ENCODE data around the gene ADGRB3. TPM values are rescaled to one million over a fixed set of nuclear protein-coding genes. Genes with fewer than 3 reads are reported as not detected.

The ADGRB3 gene
- total RNA-seq, 4 donors from 2014 or later = 0.30 to 0.94 (median 0.35) TPM

DNA sequence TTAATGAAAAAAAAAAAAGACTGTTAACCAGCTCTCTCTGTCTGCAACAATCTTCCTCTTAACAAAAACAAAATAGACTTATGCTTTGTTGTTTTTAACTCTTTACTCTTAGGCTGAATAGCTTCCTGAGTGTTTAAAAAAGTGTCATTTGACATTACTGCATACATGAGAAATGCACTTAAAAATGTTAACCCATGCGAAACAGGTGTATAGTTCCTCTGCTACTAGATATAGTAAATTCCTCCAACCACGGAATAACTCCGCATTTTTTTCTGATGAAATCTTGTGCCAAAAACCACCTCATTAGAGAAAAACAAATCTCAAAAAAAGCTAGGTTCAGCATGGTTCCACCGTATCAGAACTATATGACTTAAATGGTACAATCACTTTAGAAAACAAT lies 426.0 kb downstream of the ADGRB3 start:
- 87 to 88% methylated on average over 4 of the region's 4 CpGs for WGBS, 2 donors
- intact Hi-C loops (cut with DNase I; ENCODE audit: low total_unique reads) = no loop called here
- no peak for TF ChIP-seq POLR2A (IDR thresholded peaks at IDR 0.05)
- TF ChIP-seq, protein P1, sequence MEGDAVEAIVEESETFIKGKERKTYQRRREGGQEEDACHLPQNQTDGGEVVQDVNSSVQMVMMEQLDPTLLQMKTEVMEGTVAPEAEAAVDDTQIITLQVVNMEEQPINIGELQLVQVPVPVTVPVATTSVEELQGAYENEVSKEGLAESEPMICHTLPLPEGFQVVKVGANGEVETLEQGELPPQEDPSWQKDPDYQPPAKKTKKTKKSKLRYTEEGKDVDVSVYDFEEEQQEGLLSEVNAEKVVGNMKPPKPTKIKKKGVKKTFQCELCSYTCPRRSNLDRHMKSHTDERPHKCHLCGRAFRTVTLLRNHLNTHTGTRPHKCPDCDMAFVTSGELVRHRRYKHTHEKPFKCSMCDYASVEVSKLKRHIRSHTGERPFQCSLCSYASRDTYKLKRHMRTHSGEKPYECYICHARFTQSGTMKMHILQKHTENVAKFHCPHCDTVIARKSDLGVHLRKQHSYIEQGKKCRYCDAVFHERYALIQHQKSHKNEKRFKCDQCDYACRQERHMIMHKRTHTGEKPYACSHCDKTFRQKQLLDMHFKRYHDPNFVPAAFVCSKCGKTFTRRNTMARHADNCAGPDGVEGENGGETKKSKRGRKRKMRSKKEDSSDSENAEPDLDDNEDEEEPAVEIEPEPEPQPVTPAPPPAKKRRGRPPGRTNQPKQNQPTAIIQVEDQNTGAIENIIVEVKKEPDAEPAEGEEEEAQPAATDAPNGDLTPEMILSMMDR (IDR thresholded peaks at IDR 0.05) = no peak
- no peak for DNase-seq (ENCODE audit: low spot score in 2 of 2)
- H3K4me3 ChIP-seq (ENCODE audit: low read depth, poor library complexity, severe bottlenecking) = no peak overlapping the region

- no peak overlapping the region for H3K4me3 ChIP-seq (ENCODE audit: low read depth, poor library complexity, severe bottlenecking)
- WGBS, 2 donors = 94% methylated on average over 2 of the region's 2 CpGs
- DNase-seq (ENCODE audit: low spot score in 2 of 2) = no peak
- TF ChIP-seq, protein P1 (IDR thresholded peaks at IDR 0.05) = no peak
- TF ChIP-seq POLR2A (IDR thresholded peaks at IDR 0.05) = no peak
- intact Hi-C loops (cut with DNase I; ENCODE audit: low total_unique reads) = no loop called here
Observed at GRCh38 chr6:69063401-69063800, 428.3 kb downstream of the ADGRB3 start.

DNA sequence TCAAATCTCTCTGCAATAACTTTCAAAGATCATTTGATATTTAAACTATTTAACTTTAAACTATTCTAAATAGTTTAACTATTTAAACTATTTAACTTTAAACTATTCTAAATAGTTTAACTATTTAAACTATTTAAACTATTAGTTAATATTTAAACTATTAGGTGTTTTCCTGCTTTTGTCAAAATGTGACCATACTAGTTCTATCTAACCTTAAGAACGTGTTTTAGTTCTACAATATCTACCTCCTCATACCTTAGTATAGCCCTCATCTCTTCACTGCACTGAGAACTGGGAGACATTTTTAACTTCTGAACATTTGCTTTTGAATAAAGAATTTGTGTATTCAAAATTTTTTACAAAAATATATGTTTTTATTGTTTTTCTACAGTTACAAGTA lies 429.1 kb downstream of the ADGRB3 start:
- intact Hi-C loops (cut with DNase I; ENCODE audit: low total_unique reads) = no loop called here
- no peak for TF ChIP-seq POLR2A (IDR thresholded peaks at IDR 0.05)
- TF ChIP-seq, protein P1 (IDR thresholded peaks at IDR 0.05) = no peak
- DNase-seq (ENCODE audit: low spot score in 2 of 2) = no peak
- no peak overlapping the region for H3K4me3 ChIP-seq (ENCODE audit: low read depth, poor library complexity, severe bottlenecking)
- 74 to 86% methylated on average over 1 of the region's 1 CpG for WGBS, 2 donors

DNA sequence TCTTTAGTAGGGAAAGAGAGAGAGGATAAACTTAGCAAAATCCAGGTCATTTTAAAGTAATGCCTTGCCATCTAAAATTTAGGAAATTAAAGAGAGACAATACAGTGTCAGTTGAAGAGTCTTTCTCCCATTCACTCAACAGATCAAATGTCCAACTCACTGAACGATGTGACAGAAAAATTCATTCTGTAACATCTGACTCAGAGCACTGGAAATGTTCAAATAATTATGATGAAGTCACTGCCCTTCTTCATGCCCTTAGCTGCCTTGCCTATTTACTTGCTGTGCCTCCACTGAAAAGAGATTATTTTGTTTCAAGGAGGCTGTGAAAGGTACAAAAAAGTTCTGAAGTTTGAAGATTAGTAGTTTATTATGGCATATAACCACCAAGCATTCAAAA lies 434.8 kb downstream of the ADGRB3 start:
- no peak for TF ChIP-seq POLR2A (IDR thresholded peaks at IDR 0.05)
- TF ChIP-seq, protein P1 (IDR thresholded peaks at IDR 0.05) = no peak
- no peak for DNase-seq (ENCODE audit: low spot score in 2 of 2)
- intact Hi-C loops (cut with DNase I; ENCODE audit: low total_unique reads) = no loop called here
- WGBS, 2 donors = 76 to 81% methylated on average over 1 of the region's 1 CpG
- no peak overlapping the region for H3K4me3 ChIP-seq (ENCODE audit: low read depth, poor library complexity, severe bottlenecking)

DNA sequence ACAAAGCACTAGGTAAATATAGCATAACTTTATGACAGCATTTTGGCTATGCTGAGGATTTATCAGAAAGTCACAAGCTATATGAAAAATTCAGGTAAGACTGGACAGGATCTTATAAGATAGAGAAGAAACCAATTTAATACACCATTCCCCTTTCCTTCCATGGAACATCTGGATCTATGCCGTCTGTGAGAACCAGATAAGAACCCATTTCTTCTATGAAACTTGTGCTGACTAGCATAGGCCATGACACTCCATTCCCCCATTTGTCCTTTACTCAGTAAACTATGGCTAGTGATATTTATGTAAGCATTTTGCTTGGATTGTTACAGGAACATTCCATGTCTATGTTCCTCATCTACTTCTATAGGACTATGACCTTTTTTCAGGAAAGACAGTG lies 437.7 kb downstream of the ADGRB3 start:
- DNase-seq (ENCODE audit: low spot score in 2 of 2) = no peak
- intact Hi-C loops (cut with DNase I; ENCODE audit: low total_unique reads) = no loop called here
- TF ChIP-seq, protein P1 (IDR thresholded peaks at IDR 0.05) = no peak
- no peak for TF ChIP-seq POLR2A (IDR thresholded peaks at IDR 0.05)
- 81 to 95% methylated on average over 1 of the region's 1 CpG for WGBS, 2 donors
- no peak overlapping the region for H3K4me3 ChIP-seq (ENCODE audit: low read depth, poor library complexity, severe bottlenecking)

DNA sequence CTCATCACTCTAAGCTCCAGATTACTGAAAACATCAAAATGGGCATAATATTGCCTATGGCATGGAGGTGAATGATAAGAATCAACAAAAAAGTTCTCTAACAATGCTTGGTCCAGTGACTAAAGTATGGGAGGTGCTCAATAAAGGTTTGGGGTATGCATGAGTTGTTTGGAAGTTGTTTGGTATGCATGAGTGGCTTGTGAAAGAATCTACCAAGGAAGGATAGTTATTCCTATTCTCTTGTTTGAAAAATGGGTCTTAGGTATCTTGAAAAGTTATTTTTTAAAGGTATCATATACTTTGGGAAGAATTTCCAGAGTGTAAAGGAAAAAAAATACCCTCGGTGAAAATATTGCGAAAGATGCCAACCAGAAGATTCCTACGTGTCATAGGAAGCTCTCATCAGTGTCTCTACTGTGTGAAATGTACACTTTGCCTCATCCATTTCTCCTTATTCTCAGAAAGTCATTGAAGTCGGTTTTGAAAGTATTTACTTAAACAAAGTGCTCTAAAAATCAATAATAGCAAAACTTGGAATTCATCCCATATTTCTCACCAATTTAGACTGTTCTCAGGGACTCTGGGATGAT lies 449.8 kb downstream of the ADGRB3 start:
- intact Hi-C loops (cut with DNase I; ENCODE audit: low total_unique reads) = no loop called here
- no peak overlapping the region for H3K4me3 ChIP-seq (ENCODE audit: low read depth, poor library complexity, severe bottlenecking)
- no peak for DNase-seq (ENCODE audit: low spot score in 2 of 2)
- WGBS, 2 donors = 81 to 85% methylated on average over 4 of the region's 4 CpGs
- no peak for TF ChIP-seq POLR2A (IDR thresholded peaks at IDR 0.05)
- TF ChIP-seq, protein P1 (IDR thresholded peaks at IDR 0.05) = no peak

All from lower leg skin (tissue), 4 donors.